GM21529 (cell line): Measurements from ENCODE around the gene ITGB5.
"Not testable (repeated sequence)": the region's sequence is repeated elsewhere in the genome, so short reads cannot be mapped to it uniquely, and the experiment has no call there.

ENCODE experiments used
- ATAC-seq: cut with Tn5 transposase; IDR thresholded peaks from one replicate; pipeline ENCODE4 v1.9.1; 2021; ENCODE audit not compliant: unreplicated experiment

Gene ITGB5

GRCh38 chr3:124759666-124760401 is 127.3 kb downstream of the ITGB5 start:
- no peak for ATAC-seq

DNA sequence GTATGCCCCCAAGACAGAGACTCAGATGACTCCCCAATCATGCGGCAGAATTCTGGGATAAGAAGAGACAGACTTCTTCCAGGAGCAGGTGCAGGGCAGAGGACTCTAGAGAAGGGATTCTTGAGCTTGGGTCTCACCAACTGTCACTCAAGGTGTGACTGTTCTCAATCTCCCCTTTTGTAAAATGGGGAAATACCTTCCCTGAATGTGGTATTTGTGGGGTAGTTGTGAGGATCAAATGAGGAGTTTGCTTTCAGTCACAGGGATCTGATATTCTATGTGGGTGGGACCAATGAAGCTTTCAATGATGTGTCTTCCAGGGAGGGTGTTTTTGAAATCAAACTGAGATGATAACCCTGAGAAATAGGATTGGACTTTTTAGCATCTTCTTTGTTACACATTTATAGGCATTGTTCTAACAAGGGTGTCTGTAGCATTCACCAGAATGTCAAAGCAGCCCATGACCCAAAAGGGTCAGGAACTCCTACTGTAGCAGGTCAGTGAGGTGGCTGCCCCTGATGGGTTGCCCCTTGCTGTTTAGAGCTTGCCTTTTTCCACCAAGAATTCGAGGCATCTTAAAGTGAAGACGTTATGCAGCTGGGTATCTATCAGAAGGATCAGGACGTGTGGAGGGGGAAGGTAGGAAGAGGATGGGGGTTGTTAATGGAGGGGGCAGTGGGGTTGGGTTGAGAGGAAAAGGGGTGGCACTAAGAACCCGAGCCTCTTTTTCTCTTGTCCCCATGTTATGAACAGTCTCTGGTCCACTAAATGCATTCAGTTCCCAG is 128.1 kb downstream of the ITGB5 start:
- ATAC-seq: no peak

GRCh38 chr3:124757926-124758325 is 129.2 kb downstream of the ITGB5 start:
- not testable (repeated sequence) for ATAC-seq

GRCh38 chr3:124752051-124752450 is 135.1 kb downstream of the ITGB5 start:
- no peak for ATAC-seq

DNA sequence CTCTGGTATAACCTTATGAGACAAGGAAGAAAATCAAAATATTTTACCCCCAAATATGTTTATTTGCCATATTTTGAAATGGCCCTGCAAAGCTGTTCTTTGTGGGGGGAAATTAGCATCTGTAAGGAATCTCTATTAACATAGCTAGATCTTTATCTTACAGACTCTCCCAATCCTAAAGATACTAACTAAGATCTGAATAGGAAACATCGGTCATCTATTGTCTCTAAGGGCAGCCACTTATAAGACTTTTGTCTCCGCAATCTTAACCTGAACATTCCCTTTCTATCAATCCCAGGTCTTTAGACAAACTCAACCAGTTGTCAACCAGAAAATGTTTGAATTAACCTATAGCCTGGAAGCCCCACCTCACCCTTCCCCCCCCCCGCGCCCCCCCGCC is 135.7 kb downstream of the ITGB5 start:
- no peak for ATAC-seq

- not testable (repeated sequence) for ATAC-seq
Observed at GRCh38 chr3:124749877-124750276, 137.3 kb downstream of the ITGB5 start.

- ATAC-seq: no peak
Observed at GRCh38 chr3:124748560-124749198, 138.5 kb downstream of the ITGB5 start.

- ATAC-seq: no peak
Observed at GRCh38 chr3:124747111-124747981, 139.8 kb downstream of the ITGB5 start.

DNA sequence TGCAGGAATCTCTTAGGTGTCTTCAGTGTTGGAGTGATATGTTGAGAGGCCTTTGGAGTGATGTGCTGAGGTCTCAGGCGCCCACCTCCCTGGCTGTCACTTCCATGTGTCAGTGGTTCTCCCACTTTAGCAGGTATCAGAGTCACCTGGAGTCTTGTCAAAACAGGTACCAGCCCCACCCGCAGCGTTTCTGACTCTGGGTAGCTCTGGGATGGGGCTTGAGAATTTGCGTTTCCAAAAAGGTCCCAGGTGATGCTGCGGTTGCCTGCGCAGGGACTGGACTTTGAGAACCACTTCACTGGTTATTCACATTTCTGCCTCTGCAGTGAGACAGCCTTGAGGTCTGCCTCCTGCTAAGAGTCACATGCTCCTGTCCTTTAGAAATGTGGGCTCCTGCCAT is 141.4 kb downstream of the ITGB5 start:
- ATAC-seq: no peak

GRCh38 chr3:124741027-124741426 is 146.1 kb downstream of the ITGB5 start:
- no peak for ATAC-seq

DNA sequence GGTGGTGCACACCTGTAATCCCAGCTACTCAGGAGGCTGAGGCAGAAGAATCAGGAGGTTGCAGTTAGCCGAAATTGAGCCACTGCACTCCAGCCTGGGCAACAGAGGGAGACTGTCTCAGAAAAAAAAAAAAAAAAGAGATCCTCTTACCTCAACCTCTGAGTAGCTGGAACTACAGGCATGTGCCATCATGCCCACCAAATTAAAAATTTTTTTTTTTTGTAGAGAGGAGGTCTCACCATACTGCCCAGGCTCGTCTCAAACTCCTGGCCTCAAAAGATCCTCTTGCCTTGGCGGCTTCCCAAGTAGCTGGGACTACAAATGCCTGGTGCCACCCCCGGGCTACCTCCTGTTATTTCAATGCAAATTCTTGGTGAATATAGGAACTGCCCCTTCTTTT is 155.4 kb downstream of the ITGB5 start:
- no peak for ATAC-seq

GRCh38 chr3:124730941-124731297 is 156.2 kb downstream of the ITGB5 start:
- ATAC-seq: no peak

DNA sequence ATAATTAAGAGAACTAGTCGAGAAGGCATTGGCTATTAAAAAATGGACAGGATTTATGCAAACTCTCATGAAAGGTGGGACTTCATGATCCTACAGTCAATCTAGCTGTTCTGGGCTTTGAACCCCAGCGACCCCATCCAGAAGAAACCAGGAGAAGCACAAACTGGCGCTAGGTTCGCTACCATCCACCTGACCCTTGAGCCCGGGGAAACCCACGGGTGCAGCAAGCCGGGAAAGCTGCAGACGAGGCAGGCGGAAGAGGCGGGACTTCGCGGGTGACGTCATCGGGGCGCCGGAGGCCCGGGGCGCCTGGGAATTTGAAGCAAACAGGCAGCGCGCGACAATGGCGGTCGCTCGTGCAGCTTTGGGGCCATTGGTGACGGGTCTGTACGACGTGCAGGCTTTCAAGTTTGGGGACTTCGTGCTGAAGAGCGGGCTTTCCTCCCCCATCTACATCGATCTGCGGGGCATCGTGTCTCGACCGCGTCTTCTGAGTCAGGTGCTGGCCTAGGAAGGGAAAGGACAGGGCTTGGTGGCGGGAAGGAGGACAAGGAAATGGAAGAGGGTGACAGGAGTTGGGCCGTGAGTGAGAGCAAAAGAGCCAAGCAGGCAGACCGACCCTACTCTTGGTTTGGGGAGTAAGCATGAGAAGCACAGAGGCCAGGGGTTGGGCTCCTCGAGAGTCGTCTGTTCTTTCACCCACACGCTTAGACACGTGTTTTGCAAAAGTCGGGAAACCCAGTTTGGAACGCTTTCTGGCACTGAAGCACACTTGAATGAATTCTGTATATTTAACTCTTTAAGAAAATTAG is 156.8 kb downstream of the ITGB5 start, which contains the start of gene UMPS:
Gene UMPS (plus strand): TSS at position 324 of the 812 bp plus-strand sequence. CDS start 20 bp downstream, at position 344.
- ATAC-seq: peak; percentile 99

GRCh38 chr3:124722589-124722988 is 164.6 kb downstream of the ITGB5 start:
- ATAC-seq: no peak

GRCh38 chr3:124714223-124714853 is 172.8 kb downstream of the ITGB5 start:
- ATAC-seq: no peak
